Right lobe of liver (tissue), 4 donors: ENCODE data around the gene LAMA1.

Experiments
- POLR2A ChIP-seq: fragments of 450-650 bp; IDR thresholded peaks from one replicate; pipeline ENCODE4 v1.6.1; 2017; ENCODE audit warnings: antibody characterized with exemption, mild to moderate bottlenecking
- TF ChIP-seq, protein P1 (sequence below), 4 donors: fragments of 200-600 bp in 3 of 4; fragments of 450-650 bp in 1 of 4; IDR thresholded peaks; one replicate each; pipeline versions ENCODE4 v1.5.1 to v1.8.0; 2016 to 2022; ENCODE audit warnings: antibody characterized with exemption in 4 of 4, mild to moderate bottlenecking in 2 of 4
- donor health status: DM: no; HTN: no; CAD: no.
- donor health status: DM: no; HTN: no; CAD: no.
- donor health status: DM: no; HTN: yes; CAD: no.

DNA sequence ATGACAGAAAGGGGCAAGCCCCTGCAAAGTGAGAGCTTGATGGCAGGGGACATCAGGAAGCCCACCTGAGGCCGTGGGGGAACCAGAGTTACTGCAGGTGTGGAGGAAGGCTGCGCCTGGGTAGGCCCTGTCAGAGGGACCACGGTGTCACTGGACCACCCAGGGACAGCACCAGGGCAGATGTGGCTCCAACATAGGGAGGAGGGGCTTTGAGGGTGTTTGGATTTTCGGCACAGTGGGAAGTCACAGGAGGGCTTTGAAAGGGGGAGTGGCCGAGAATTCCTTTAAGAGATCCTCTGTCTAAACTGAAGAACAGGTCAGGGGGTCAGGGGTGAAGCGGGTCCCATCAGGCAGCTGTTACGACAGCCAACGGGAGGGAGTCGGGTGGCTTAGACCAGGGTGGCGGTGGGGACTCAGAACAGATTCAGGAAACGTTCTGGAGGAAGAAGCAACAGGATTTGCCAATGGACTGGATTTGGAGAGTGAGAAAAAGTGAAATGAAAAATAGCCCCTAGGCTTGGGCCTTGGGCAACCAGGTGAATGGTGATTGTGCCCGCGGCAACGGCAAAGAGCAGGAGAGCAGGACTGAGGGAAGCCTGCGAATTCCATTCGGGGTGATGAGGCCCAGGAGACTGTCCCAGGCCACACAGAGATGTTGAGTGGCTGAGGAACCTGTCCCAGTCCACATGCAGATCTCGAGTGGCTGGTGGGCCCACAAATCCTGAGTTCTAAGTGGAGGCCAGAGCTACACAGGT, 166.1 kb downstream of the LAMA1 start:
- TF ChIP-seq, protein P1, sequence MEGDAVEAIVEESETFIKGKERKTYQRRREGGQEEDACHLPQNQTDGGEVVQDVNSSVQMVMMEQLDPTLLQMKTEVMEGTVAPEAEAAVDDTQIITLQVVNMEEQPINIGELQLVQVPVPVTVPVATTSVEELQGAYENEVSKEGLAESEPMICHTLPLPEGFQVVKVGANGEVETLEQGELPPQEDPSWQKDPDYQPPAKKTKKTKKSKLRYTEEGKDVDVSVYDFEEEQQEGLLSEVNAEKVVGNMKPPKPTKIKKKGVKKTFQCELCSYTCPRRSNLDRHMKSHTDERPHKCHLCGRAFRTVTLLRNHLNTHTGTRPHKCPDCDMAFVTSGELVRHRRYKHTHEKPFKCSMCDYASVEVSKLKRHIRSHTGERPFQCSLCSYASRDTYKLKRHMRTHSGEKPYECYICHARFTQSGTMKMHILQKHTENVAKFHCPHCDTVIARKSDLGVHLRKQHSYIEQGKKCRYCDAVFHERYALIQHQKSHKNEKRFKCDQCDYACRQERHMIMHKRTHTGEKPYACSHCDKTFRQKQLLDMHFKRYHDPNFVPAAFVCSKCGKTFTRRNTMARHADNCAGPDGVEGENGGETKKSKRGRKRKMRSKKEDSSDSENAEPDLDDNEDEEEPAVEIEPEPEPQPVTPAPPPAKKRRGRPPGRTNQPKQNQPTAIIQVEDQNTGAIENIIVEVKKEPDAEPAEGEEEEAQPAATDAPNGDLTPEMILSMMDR (IDR thresholded peaks at IDR 0.05) = no peak
- no peak for TF ChIP-seq POLR2A
